Right lobe of liver (tissue), 4 donors: ENCODE data around the gene PGAM2.

Experiments
- CTCF ChIP-seq, 4 donors: fragments of 200-600 bp in 3 of 4; fragments of 450-650 bp in 1 of 4; IDR thresholded peaks; one replicate each; pipeline versions ENCODE4 v1.5.1 to v1.8.0; 2016 to 2022; ENCODE audit warnings: antibody characterized with exemption in 4 of 4, mild to moderate bottlenecking in 2 of 4
- POLR2A ChIP-seq: fragments of 450-650 bp; IDR thresholded peaks from one replicate; pipeline ENCODE4 v1.6.1; 2017; ENCODE audit warnings: antibody characterized with exemption, mild to moderate bottlenecking
- donor health status: DM: no; HTN: no; CAD: no.
- donor health status: DM: no; HTN: no; CAD: no.
- donor health status: DM: no; HTN: yes; CAD: no.

- no peak for TF ChIP-seq CTCF (IDR thresholded peaks at IDR 0.05)
- TF ChIP-seq POLR2A, result no peak
Observed at GRCh38 chr7:44076101-44076895, 10.9 kb upstream of the PGAM2 start.
